Smooth muscle cell (in vitro differentiated cells): ENCODE data around the gene CHMP4B. TPM values are rescaled to one million over a fixed set of nuclear protein-coding genes. Genes with fewer than 3 reads are reported as not detected.
"Not testable (repeated sequence)": the region's sequence is repeated elsewhere in the genome, so short reads cannot be mapped to it uniquely, and the experiment has no call there.

Source experiments
- DNase-seq: peaks from one replicate; lab custom pipeline; 2025; ENCODE audit not compliant: unreplicated experiment; lab: John Stamatoyannopoulos, UW
- H2AFZ ChIP-seq: fragments of 200-600 bp; sonication (generic); 2 replicates; pipeline ENCODE4 v1.6.0; 2016; ENCODE audit warnings: antibody characterized with exemption, low read depth, mild to moderate bottlenecking
- H3F3A ChIP-seq: fragments of 200-600 bp; sonication (generic); 2 replicates; pipeline ENCODE4 v1.6.0; 2017; ENCODE audit warnings: antibody characterized with exemption, low read depth
- H3K27ac ChIP-seq: fragments of 200-600 bp; sonication (generic); 2 replicates; pipeline ENCODE4 v1.5.1; 2016; ENCODE audit warnings: low read depth, mild to moderate bottlenecking
- H3K27me3 ChIP-seq: fragments of 200-600 bp; sonication (generic); 2 replicates; pipeline ENCODE4 v1.6.1; 2016; ENCODE audit warnings: low read depth, mild to moderate bottlenecking
- H3K36me3 ChIP-seq: fragments of 200-600 bp; sonication (generic); 2 replicates; pipeline ENCODE4 v1.5.1; 2016; ENCODE audit warnings: low read depth
- H3K4me1 ChIP-seq: fragments of 200-600 bp; sonication (generic); 2 replicates; pipeline ENCODE4 v1.5.1; 2016; ENCODE audit warnings: low read depth
- H3K4me2 ChIP-seq: fragments of 200-600 bp; sonication (generic); 2 replicates; pipeline ENCODE4 v1.6.0; 2016; ENCODE audit warnings: mild to moderate bottlenecking
- H3K4me3 ChIP-seq: fragments of 200-600 bp; sonication (generic); 2 replicates; pipeline ENCODE4 v1.5.1; 2016; ENCODE audit warnings: mild to moderate bottlenecking
- H3K79me2 ChIP-seq: fragments of 200-600 bp; sonication (generic); 2 replicates; pipeline ENCODE4 v1.6.0; 2016; ENCODE audit warnings: low read depth, mild to moderate bottlenecking
- H3K9ac ChIP-seq: fragments of 200-600 bp; sonication (generic); 2 replicates; pipeline ENCODE4 v1.6.0; 2016; ENCODE audit warnings: low read depth
- H3K9me3 ChIP-seq: fragments of 200-600 bp; sonication (generic); replicated peaks from 2 replicates; pipeline ENCODE4 v1.5.1; 2016; ENCODE audit warnings: low read depth
- H4K20me1 ChIP-seq: fragments of 200-600 bp; sonication (generic); 2 replicates; pipeline ENCODE4 v1.6.0; 2016; ENCODE audit warnings: low read depth
- WGBS: methylation state at CpG from one replicate; pipeline ENCODE4 v1.1.7; 2016; ENCODE audit warnings: low lambda C conversion rate; 5-methylcytosine and 5-hydroxymethylcytosine counted together
- polyA plus RNA-seq: library from polyadenylated mRNA; unstranded; fragments of >200 nt; fragmentation: Nextera tagmentation; extraction: Ambion mirVana; gene quantifications from 2 replicates; pipeline ENCODE4 v1.2.1, GENCODE V29; 2016
- total RNA-seq: library from RNA; depleted of rRNA; stranded (reverse); fragments of >200 nt; gene quantifications from 2 replicates; pipeline ENCODE4 v1.2.3, GENCODE V29; 2014
- TF ChIP-seq, protein P1 (sequence below): fragments of 200-600 bp; sonication (generic); IDR thresholded peaks from 2 replicates; pipeline ENCODE4 v1.5.1; 2017; ENCODE audit warnings: borderline replicate concordance, mild to moderate bottlenecking, antibody characterized with exemption; ENCODE audit not compliant: insufficient read depth, poor library complexity, severe bottlenecking

Gene CHMP4B
- total and polyA plus RNA-seq, 2 experiments from 2014 or later = 6.2 to 49.4 TPM

DNA sequence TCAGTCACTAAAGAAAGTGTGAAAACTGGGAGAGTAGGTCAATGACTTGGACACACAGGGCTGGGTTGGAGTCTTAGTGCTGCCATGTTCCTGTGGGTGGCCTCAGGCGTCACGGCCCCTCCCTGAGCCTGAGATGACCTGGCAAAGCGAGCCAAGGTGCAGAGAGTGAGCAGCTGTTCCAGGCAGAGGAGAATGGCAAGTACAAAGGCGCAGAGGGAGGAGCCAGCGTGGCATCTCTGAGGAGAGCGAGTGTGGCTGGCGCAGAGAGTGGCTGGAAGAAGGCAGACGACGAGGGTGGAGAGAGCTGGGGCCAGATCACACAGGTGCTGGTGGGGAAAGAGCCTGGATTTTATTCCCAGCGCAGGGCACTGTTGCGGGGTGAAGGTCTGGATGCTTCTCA is 20.6 kb upstream of the CHMP4B start:
- Histone ChIP-seq H3K27me3 (no peaks in the 10 kb centered on the region), H3K4me2 (no peak overlapping the region), H3K4me1 (no peaks in the 10 kb centered on the region), H2AFZ (no peak overlapping the region), H4K20me1 (peaks cover 3% of the 10 kb centered on the region), H3K36me3 (no peaks in the 10 kb centered on the region), H3K27ac (no peak overlapping the region), H3K9ac (no peak overlapping the region), H3K79me2 (no peaks in the 10 kb centered on the region), H3K9me3 (no peaks in the 10 kb centered on the region), H3F3A (peaks cover 24% of the 10 kb centered on the region), H3K4me3 (no peak overlapping the region)
- TF ChIP-seq, protein P1, sequence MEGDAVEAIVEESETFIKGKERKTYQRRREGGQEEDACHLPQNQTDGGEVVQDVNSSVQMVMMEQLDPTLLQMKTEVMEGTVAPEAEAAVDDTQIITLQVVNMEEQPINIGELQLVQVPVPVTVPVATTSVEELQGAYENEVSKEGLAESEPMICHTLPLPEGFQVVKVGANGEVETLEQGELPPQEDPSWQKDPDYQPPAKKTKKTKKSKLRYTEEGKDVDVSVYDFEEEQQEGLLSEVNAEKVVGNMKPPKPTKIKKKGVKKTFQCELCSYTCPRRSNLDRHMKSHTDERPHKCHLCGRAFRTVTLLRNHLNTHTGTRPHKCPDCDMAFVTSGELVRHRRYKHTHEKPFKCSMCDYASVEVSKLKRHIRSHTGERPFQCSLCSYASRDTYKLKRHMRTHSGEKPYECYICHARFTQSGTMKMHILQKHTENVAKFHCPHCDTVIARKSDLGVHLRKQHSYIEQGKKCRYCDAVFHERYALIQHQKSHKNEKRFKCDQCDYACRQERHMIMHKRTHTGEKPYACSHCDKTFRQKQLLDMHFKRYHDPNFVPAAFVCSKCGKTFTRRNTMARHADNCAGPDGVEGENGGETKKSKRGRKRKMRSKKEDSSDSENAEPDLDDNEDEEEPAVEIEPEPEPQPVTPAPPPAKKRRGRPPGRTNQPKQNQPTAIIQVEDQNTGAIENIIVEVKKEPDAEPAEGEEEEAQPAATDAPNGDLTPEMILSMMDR = no peak
- 97% methylated on average over 11 of the region's 11 CpGs for WGBS
- DNase-seq = no peak

DNA sequence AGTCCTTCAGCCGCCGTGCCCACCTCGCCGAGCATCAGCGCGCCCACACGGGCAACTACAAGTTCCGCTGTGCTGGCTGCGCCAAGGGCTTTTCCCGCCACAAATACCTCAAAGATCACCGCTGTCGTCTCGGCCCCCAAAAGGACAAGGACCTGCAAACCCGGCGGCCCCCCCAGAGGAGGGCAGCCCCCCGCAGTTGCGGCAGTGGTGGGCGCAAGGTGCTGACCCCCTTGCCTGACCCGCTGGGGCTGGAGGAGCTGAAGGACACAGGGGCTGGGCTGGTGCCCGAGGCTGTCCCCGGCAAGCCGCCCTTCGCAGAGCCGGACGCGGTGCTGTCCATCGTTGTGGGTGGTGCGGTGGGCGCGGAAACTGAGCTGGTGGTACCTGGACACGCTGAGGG is 20.1 kb upstream of the CHMP4B start:
- Histone ChIP-seq H2AFZ (no peak overlapping the region), H3K79me2 (no peaks in the 10 kb centered on the region), H3K4me3 (no peak overlapping the region), H3K4me2 (no peak overlapping the region), H3K9me3 (no peaks in the 10 kb centered on the region), H3K27me3 (no peaks in the 10 kb centered on the region), H4K20me1 (peaks cover 3% of the 10 kb centered on the region), H3K27ac (no peak overlapping the region), H3K9ac (no peak overlapping the region), H3K4me1 (no peaks in the 10 kb centered on the region), H3F3A (peaks cover 24% of the 10 kb centered on the region), H3K36me3 (no peaks in the 10 kb centered on the region)
- 98% methylated on average over 29 of the region's 31 CpGs for WGBS
- TF ChIP-seq, protein P1 = no peak
- no peak for DNase-seq

DNA sequence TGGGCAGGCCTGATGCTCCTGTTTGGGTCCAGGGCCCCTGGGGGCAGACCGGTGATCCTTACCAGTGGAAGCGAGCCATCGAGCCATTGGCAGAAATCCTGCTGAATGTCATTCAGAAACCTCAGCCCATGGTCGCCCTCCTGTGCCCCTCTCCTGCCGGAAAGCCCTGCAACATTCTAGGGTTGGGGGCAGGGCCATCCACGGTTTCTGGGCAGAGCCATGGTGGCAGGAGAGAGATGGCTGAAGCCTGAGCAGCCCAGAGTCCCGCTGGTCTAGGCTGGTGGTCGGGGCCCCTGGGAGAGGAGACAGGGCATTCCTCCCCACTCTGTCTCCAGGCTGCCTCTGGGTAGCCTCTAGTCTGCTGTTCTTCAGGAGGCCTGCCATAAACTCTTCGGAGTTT is 19.6 kb upstream of the CHMP4B start:
- no peak overlapping the region for H3K27ac ChIP-seq
- H3F3A ChIP-seq = peaks cover 24% of the 10 kb centered on the region
- H3K9ac ChIP-seq = no peak overlapping the region
- no peaks in the 10 kb centered on the region for H3K4me1 ChIP-seq
- no peak overlapping the region for H2AFZ ChIP-seq
- H3K9me3 ChIP-seq = no peaks in the 10 kb centered on the region
- TF ChIP-seq, protein P1 = no peak
- WGBS = 94% methylated on average over 9 of the region's 9 CpGs
- no peak overlapping the region for H3K4me2 ChIP-seq
- H3K27me3 ChIP-seq = no peaks in the 10 kb centered on the region
- no peaks in the 10 kb centered on the region for H3K36me3 ChIP-seq
- no peak for DNase-seq
- peaks cover 3% of the 10 kb centered on the region for H4K20me1 ChIP-seq
- no peak overlapping the region for H3K4me3 ChIP-seq
- H3K79me2 ChIP-seq = no peaks in the 10 kb centered on the region

DNA sequence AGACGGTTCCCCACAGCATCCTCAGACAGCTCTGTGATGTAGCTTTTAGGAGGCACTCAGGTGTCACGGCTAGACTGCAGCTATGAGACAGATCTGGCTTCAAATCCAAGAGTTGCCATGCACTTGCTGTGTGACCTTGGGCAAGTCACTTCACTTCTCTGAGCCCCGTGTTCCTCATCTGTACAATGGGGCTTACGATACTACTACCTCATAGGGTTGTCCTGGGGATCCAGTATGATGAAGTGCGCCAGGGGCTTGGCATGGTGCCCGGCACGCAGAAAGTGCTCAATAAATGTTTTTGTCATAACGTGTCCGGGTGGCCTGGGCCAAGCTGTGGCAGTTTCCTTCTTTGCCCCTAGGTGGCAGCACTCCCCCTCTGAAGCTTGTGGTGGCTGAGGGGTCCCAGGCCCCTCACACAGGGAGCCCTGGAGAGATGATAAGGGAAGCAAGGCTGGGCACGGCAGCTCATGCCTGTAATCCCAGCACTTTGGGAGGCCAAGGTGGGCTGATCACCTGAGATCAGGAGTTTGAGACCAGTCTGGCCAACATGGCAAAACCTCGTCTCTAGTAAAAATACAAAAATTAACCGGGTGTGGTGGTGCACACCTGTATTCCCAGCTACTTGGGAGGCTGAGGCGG is 19.1 kb upstream of the CHMP4B start:
- H3K79me2 ChIP-seq = no peaks in the 10 kb centered on the region
- no peak overlapping the region for H3K4me2 ChIP-seq
- no peaks in the 10 kb centered on the region for H3K36me3 ChIP-seq
- 85% methylated on average over 13 of the region's 13 CpGs for WGBS
- no peak overlapping the region for H3K27ac ChIP-seq
- no peak overlapping the region for H3K4me3 ChIP-seq
- H3K9me3 ChIP-seq = no peaks in the 10 kb centered on the region
- DNase-seq = no peak
- TF ChIP-seq, protein P1 = peak; percentile 88
- H3K9ac ChIP-seq = no peak overlapping the region
- H3F3A ChIP-seq = peaks cover 24% of the 10 kb centered on the region
- no peak overlapping the region for H2AFZ ChIP-seq
- H4K20me1 ChIP-seq = peaks cover 3% of the 10 kb centered on the region
- H3K27me3 ChIP-seq = no peaks in the 10 kb centered on the region
- no peaks in the 10 kb centered on the region for H3K4me1 ChIP-seq

DNA sequence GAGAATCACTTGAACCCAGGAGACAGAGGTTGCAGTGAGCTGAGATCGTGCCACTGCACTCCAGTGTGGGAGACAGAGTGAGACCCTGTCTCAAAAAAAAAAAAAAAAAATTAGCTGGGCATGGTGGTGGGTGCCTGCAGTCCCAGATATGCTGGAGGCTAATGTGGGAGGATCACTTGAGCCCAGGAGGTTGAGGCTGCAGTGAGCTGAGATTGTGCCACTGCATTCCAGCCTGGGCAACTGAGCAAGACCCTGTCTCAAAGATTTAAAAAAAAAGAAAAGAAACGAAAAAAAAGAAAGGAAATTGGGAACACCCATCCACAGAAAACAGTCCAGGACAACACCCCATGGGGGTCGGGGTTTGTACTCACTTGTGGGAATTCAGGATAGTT is 18.6 kb upstream of the CHMP4B start:
- not testable (repeated sequence) for DNase-seq, H3K9me3 ChIP-seq, H3K36me3 ChIP-seq, H3K4me3 ChIP-seq, H3K79me2 ChIP-seq, H3K27ac ChIP-seq, H2AFZ ChIP-seq, H3K4me1 ChIP-seq, H3K9ac ChIP-seq, H3K27me3 ChIP-seq, H4K20me1 ChIP-seq, H3K4me2 ChIP-seq
- H3F3A ChIP-seq = peaks cover 24% of the 10 kb centered on the region
- WGBS = 54% methylated on average over 3 of the region's 3 CpGs
